Nucleus accumbens (tissue), 56 donors: ENCODE results near the gene FOLR3.
"Not testable (repeated sequence)": the region's sequence is repeated elsewhere in the genome, so short reads cannot be mapped to it uniquely, and the experiment has no call there.

Source experiments
- DNase-seq, 56 donors: peaks; one replicate each; lab custom pipeline; 2025; lab: John Stamatoyannopoulos, UW

Gene FOLR3

GRCh38 chr11:72135473-72135872 lies at the start of gene FOLR3:
FOLR3 (plus strand) TSS chr11:72135725; CDS start chr11:72135953, 228 bp downstream.
- not testable (repeated sequence) for DNase-seq

- no peak for DNase-seq
These were observed 47.3 kb upstream of the FOLR3 start for GRCh38 chr11:72088076-72088808.

- DNase-seq: peak in 52 of 56 donors; percentile 10 to 85 (median 46)
These were observed 44.2 kb upstream of the FOLR3 start for GRCh38 chr11:72091292-72091691.

GRCh38 chr11:72098741-72099140 lies 36.8 kb upstream of the FOLR3 start:
- no peak for DNase-seq

GRCh38 chr11:72100009-72100408 lies 35.5 kb upstream of the FOLR3 start:
- no peak for DNase-seq

- DNase-seq: no peak
These were observed 35.1 kb upstream of the FOLR3 start for GRCh38 chr11:72100462-72100861.

GRCh38 chr11:72102162-72102561 lies 33.4 kb upstream of the FOLR3 start:
- no peak for DNase-seq

- no peak for DNase-seq
These were observed 32.9 kb upstream of the FOLR3 start for GRCh38 chr11:72102631-72102945.

- peak; percentile 83 to 99 (median 97) for DNase-seq
These were observed 32.4 kb upstream of the FOLR3 start, which contains the start of gene LAMTOR1 for GRCh38 chr11:72102946-72103753. LAMTOR1 (minus strand) TSS chr11:72103297; CDS start chr11:72103224, 73 bp downstream.

- peak in 1 of 56 donors; percentile 61 for DNase-seq
These were observed 31.8 kb upstream of the FOLR3 start for GRCh38 chr11:72103754-72104167.

- DNase-seq: no peak
These were observed 29.6 kb upstream of the FOLR3 start, which contains the start of gene TOMT for GRCh38 chr11:72105888-72106287. TOMT (plus strand) TSS chr11:72105924; CDS start chr11:72105952, 28 bp downstream.

GRCh38 chr11:72111300-72112142 lies 24.0 kb upstream of the FOLR3 start:
- DNase-seq: no peak

GRCh38 chr11:72112143-72112977 lies 23.2 kb upstream of the FOLR3 start, which contains the start of gene ANAPC15:
ANAPC15 (minus strand) TSS chr11:72112695; CDS start chr11:72111276, 1,419 bp downstream.
- peak; percentile 80 to 99 (median 97) for DNase-seq

GRCh38 chr11:72112978-72113808 lies 22.3 kb upstream of the FOLR3 start:
- no peak for DNase-seq

- no peak for DNase-seq
These were observed 21.0 kb upstream of the FOLR3 start for GRCh38 chr11:72114570-72114969.

GRCh38 chr11:72116019-72116755 lies 19.3 kb upstream of the FOLR3 start:
- no peak for DNase-seq

GRCh38 chr11:72119198-72119597 lies 16.3 kb upstream of the FOLR3 start:
- no peak for DNase-seq

GRCh38 chr11:72120930-72121329 lies 14.6 kb upstream of the FOLR3 start:
- DNase-seq: no peak
